RCC 7860 (cell line): ENCODE results near the gene CCP110.
A peak's percentile ranks its signal among the peaks of the same experiment; 100 is the strongest.

ENCODE experiments used
- DNase-seq: peaks from one replicate; pipeline ENCODE4 v3.0.0-alpha.2; 2015; ENCODE audit warnings: low spot score
- FAIRE-seq: peaks from 2 replicates; lab custom pipeline; 2012; peaks lifted over from hg19 to GRCh38; lab: Jason Lieb, UNC

CCP110 gene

DNA sequence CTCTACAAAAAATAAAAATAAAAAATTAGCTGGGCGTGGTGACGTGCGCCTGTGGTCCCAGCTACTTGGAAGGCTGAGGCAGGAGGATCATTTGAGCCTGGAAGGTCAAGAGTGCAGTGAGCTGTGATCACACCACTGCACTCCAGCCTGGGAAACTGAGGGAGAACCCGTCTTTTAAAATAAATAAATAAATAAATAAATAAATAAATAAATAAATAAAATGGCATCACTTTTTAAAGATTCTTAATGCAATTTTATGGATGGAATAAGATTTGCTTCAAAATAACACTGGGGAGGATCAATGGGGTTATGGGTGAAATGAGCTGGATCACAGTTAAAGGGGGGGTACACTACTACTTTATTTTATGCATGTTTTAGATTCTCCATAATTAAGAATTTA is 16.8 kb upstream of the CCP110 start:
- no peak for FAIRE-seq
- no peak for DNase-seq

DNA sequence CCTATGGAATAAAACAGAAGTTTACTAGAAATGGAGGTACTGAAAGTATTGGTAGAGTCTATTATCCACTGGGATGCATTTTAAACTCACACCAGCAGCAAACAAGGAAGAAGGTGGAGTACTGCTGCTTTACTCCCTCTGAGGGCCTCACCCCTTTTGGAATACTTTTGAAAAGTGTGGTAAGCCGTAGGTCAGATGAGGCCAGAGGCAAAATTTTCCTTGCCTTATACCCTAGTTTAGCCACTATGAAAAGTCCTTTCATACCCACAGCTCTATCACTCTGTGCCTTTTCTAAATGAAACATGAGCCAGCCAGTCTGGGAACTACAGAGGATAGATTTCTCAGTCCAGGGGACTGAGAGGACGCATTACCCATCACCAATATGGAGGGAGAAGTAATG is 15.9 kb upstream of the CCP110 start:
- DNase-seq, result no peak
- FAIRE-seq, result no peak

DNA sequence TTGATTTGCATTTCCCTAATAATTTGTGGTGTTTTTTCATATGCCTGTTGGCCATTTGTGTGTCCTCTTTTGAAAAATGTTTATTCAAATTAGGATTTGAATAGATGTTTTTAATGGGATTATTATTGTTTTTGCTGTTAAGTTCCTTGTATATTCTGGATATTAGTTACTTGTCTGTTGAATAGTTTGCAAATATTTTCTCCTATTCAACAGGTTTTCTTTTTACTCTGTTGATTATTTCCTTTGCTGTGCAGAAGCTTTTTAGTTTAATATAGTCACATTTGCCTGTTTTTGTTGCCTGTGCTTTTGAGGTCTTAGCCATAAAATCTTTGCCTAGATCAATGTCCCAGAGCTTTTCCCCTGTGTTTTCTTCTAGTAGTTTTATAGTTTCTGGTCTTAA is 11.4 kb upstream of the CCP110 start:
- DNase-seq (no peak), FAIRE-seq (no peak)

DNA sequence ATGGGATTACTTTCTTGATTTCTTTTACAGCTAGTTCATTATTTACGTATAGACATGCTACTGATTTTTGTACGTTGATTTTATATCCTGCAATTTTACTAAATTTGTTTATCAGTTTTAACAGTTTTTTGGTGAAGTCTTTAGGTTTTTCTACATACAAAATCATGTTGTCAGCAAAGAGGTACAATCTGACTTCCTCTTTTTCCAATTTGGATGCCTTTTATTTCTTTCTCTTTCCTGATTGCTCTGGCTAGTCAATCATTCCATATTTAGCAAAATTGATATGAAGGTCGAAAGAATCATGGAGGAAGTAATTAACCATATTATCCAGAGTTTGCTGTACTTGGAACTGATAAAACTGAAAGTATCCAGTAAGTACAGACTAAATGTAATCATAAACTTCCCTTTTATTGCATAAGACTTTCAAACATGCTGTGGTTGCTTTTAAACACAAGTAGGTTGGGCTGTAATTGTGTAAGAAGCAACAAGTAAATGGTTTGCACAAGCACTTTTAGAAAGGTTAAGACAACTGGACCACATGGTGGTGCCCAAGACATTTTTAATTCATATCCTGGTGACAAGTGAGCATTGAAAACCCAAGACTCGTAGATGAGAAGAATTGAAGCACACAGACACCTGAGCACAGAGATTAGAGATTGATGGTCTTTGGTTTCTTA is 10.2 kb upstream of the CCP110 start:
- DNase-seq (no peak), FAIRE-seq (no peak)

DNA sequence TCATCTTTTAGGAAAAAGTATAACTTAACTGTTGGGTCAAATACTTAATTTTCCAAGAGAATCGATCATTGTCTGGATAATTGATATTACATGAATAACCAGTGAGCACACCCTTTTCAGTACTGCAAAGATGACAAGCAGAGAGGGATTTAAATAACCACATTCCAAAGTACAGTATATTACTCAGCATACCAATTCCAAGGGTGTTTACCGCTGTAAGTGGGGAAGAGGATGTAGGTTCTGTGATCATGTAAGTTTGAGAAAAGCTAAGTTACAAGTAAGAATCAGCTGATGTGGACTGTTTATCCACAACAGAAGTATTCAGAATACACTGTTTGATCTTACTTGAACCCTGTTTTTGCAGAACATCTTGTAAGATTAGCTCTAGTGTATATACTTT is 8.0 kb upstream of the CCP110 start:
- no peak for FAIRE-seq
- DNase-seq, result no peak

DNA sequence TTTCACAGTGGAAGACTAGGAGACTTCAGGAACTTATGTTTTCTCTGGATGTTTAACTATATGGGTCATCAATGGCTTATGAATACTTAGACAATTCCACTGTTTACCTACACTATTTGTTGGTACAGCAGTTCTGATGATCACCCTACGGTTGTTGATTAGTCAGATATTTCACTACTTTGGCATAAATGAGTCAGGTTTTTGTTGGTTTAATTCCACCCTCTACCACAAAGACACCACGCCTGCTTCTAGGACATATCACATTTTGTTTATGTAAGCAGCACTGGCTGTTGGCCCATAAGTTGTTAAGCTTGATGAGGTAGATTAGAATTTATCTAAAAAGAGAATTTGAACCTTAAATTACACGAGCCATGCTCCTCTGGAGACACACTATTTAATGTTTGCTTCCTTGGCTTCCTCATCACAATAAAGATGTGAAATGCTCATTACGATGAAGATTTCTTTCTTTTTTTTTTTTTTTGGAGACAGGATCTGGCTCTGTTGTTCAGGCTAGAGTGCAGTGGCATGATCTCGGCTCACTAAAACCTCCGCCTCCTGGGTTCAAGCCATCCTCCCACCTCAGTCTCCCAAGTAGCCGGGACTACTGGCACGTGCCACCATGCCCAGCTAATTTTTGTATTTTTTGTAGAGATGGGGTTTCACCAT is 6.2 kb upstream of the CCP110 start:
- no peak for DNase-seq
- FAIRE-seq, result no peak

DNA sequence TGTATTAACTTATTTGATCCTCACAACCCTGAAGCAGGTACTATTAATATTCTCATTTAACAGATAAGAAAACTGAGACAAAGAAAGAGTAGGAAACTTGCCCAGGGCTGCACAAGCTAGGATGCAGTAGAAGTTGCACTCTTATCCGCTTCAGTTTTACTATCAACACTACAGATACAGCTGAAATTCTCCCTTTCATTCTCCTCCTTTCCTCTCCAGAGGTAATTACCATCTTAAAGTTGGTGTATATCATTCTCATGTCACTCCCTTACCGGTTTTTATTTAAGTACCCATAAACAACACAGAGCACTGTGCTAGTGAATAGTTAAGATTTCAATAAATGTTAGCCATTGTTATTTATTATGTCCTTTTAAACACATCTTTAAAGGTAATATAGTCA is 5.4 kb upstream of the CCP110 start:
- FAIRE-seq, result no peak

DNA sequence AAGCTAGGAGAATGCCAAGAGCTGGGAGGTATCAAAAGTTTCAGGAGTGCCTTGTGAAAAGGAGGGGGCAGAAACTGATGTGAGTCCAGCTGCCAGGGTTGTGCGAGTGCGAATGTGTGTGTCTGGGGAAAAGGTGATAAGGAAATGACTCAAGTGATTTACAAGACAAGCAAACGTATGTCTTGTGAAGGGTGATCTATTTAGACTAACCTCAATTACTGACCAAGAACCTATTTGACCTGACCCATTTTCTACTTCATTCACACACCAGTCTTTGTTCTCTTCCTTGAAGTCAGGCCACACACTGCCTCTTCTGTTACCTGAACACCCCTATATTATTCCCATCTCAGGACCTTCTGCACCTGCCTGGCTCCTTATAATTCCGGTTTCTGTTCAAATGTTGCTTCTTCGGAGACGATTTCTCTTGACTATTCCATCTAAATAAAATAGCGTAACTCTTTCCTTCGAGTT is 2.8 kb upstream of the CCP110 start:
- DNase-seq (peak; percentile 38), FAIRE-seq (no peak)

More for the DNA sequence above, 5.4 kb upstream of the CCP110 start:
- no peak for DNase-seq

DNA sequence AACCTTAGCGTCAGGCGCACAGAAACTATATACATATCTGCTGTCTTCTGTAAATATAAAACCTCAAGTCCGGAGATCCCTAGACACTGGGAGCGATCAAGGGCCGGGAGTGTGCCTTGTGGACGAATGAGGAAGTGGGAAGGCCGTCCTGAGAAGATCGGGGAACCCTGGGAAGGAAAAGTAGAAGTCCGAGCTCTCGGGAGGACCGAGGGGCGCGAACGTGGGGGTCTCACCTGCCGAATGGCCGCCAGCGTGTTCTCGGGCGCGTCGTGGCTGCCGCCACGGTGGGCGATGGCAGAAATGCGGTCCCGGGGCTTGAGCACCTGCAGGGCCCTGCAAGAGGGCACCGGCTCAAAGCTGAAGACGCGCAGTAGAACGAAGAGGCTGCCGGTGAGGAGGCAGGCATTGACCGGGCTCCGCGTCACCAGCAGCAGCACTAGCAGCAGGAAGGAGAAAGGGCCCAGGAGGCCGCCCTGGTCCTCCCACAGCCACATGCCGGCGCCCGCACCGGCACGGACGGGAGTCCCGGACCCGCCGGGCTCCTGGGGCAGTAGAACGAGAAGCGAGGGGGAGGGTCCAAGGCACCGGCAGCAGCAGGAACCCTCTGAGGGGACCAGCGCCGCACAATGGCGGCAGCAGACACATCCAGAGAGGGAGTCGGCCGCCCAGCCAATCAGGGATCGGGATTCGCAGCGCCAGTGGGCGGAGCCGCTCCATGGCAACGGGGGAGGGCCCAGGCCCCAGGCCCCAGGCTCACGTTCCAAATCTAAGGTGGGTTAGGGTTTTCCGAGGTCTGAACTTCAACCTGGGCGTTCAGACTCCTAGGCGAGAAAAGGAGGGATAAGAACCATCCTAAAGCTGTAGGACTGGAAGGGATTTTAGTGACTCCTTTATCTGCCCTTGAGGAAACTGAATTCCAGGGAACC is 2.0 kb upstream of the CCP110 start, which contains the start of gene GDE1:
TSS of gene GDE1 (minus strand) at position 628 of the 926 bp plus-strand sequence. CDS start at position 494, 134 bp downstream.
- FAIRE-seq, result no peak
- peak; percentile 74 for DNase-seq

DNA sequence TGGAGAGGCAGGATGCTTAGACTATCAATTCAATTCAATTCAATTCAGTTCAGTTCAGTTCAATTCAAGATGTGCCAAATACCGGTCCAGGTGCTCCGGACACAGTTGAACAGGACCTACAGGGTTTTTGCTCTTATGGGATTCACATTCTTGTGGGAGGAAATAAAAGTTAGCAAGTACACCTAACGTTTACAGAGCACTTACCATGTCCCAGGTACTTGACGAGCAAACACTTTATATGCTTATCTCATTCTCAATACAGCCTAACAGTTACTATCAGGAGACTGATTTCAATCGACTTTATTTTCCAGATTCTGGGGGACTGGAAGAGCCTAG is 1.4 kb upstream of the CCP110 start:
- no peak for FAIRE-seq
- DNase-seq, result no peak

DNA sequence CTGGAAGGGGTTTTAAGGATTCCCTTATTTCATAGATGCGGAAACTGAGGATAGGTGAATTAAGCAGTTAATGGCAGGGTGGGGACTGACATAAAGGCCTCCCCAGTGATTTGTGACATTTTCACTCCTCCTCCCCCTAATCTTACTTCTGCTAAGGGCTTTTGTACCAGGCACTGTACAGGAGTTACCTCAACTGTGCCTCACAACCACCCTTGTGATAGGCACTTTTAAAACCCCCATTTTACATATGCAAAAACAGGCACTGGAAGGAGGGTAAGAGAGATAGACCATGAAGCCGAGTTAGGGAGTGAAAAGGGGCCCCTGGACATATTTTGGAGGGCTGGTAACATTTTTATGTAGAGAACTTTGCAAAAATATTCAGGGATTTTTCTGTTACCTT is 982 bp upstream of the CCP110 start:
- FAIRE-seq (no peak), DNase-seq (no peak)

DNA sequence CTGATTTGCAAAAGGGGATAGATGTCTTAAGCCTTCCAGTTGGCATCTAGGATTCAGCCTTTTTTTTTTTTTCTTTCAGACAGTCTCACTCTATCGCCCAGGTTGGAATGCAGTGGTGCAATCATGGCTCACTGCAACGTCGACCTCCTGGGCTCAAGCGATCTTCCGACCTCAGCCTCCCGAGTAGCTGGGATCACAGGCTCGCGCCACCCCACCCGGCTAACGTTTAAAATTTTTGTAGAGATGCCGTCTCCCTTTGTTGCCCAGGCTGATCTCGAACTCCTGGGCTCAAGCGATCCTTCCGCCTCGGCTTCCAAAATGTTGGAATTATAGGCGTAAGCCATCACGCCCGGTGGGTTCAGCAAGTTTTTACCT is 571 bp upstream of the CCP110 start:
- FAIRE-seq, result no peak
- DNase-seq, result no peak

DNA sequence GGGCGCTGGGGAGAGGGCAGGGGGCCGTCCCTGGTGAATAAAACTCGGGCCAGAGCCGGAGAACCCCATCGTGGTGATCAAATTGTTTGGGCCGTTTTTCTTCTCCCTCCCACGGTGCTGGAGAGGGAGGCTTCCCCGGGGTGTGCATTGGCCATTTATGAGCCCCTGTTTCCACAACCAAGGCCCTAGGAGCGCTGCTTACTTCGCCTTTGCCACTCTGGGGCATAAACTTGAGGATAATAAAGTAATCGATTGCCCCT is 544 bp downstream of the CCP110 start:
- DNase-seq (no peak), FAIRE-seq (no peak)

DNA sequence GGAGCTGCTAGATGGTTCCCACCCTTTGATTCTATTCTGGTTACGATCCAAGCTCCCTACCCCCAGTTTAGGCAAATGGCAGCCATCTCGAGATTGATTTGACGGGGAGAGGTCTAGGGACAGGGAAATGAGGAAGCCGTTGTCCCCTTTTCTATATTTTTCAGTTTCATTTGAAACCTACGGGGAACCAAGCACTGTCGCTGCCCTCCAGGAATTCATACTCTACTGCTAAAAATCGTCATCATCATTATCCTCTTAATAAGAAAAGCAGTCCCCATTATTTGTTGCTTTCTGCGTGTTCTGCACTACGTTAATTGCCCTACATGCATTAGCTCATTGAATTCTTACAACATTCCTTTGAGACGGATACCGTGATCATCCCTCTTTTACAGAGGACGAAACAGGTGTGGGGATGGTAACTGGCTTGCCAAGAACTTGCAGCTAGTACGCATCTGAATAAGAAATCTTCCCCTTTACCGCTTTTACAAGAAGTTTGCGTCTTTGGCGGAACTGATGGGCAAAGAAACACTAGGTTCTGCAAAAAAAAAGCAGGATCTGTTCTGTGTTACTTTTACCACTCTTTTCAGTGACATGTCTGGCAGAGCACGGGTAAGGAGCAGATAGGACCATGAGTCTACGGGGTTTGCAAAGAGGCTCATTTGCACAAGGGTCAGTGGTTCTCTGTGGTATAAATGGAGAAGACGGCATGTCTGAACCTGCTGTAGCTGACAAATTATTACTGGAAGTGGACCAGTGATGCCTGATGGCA is 1.1 kb downstream of the CCP110 start:
- FAIRE-seq (no peak), DNase-seq (no peak)

DNA sequence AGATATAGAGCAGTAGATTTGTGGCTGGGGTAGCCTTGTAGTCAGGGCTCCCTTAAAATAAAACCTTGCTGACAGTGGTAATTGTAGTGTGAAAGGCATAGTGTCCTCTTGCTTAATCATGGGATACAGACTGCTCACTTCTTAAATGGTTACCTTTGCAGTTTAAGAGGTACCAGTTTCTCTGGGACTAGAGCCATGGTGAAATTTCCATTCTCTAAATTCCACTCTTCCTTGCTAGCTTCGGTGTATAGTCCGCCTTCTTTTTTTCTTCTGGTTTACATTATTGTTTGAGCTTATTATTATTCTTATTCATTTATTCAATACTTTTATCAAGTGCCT is 1.6 kb downstream of the CCP110 start:
- DNase-seq, result no peak
- no peak for FAIRE-seq

DNA sequence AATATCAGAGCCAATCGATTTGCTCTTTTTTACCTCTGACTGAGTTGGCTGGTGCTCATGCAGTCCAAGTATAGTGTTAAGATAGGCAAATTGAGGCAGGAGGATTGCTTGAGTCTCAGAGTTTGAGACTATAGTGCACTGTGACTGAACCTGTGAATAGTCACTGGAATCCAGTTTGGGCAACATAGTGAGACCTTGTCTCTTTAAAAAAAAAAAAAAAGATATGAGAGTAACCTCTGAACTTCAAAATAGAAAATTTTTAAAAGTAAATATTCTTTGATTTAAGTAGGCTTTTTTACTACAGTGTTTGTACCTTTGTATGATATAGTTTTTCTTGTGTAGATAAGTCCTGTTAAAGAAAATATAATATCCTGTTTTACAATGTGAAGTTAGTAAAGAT is 3.4 kb downstream of the CCP110 start:
- no peak for DNase-seq
- no peak for FAIRE-seq

DNA sequence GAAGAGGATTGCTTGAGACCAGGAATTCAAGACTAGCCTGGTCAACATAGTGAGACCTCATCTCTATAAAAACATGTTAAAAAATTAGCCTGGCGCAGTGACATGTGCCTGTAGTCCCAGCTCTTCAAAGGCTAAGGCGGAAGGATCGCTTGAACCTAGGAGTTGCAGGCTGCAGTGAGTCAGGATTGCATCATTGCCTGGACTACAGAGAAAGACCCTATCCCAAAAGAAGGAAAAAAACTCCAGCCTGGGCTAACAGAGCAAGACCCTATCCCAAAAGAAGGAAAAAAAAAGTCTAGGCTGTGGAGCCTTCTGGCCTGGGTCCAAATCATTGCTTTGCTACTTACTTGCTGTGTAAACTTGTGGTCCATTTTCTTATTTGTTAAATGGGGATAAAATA is 4.9 kb downstream of the CCP110 start:
- DNase-seq (no peak), FAIRE-seq (no peak)

DNA sequence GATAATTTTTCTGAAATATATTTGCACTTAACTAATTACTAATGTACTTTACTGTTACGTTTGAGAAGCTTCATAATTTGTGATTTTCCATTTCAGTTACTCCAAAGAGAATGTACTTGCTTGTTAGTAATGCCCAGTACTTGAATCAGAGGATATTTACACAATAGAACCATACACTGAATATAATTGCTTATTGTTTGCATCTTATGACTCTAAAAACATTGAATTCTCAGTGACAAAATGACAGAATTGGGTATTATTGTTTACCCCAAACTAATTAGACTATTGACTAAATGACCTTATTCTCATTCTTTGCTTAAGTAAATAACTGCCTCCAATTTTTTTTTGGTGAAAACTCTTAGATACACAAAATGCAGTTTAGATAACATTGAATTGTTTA is 8.9 kb downstream of the CCP110 start:
- no peak for FAIRE-seq
- no peak for DNase-seq

DNA sequence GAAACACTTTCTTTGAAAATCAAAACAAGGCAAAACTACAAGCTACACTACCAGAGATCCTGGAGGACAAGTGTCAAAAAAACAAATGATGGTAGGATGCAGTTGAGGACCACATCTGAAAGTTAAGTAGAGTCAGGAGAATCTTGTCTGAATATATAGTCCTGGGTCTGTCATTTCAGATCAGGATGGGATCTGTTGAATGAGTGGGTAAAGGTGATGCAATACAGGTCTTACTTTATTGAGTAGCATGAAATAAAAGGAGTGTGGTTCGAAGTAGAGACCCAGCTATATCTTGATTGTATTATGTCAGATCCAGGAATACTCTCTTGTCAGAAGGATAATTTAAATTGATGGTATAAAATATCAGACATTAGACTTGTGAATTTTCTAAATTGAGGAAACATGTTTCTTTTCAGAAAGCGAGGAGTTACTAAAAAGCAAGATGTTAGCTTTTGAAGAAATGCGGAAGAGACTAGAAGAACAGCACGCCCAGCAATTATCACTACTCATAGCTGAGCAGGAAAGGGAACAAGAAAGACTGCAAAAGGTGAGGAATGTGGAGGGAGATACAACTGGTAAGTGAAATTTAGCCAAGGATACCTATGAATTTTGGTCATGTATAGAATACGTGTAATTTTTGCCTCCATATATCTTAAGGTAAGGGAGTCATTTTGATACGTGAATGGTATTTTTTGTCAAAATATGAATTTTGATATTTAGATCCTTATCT is 16.7 kb downstream of the CCP110 start:
- no peak for FAIRE-seq
- no peak for DNase-seq

DNA sequence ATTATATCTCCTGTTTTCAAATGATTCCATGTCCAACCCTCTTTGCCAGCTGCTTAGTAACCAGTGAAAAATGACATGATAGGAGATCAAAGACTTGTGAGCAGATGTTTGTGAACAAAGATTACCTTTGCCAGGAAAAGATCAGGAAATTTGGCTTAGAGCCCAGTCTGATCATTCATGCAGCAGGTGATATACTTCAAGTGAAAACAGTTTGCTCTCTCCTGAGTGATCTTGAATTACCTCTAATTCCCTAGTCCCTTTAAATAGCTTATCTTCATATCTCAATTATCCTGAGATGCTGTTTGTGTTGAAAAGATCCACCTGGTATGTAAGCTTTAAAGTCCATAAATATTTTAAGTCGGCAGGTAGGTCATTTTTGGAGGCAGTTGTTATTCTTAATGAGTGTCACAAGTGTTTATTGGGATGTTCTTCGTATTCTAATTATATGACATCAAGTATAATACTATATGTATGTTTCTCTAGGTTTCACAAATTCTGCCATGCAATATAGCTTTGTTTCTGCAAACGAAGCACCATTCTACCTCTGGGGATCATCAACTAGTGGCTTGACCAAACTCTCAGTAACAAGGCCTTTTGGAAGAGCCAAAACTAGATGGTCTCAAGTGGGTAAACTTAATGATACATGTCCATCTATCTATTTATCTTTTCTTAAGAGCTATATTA is 18.5 kb downstream of the CCP110 start:
- DNase-seq, result no peak
- FAIRE-seq, result no peak
